LHCN-M2 (cell line): ENCODE measurements around the gene ZNF280B. TPM values are rescaled to one million over a fixed set of nuclear protein-coding genes. Genes with fewer than 3 reads are reported as not detected.
"Not testable (repeated sequence)": the region's sequence is repeated elsewhere in the genome, so short reads cannot be mapped to it uniquely, and the experiment has no call there.

Source experiments
- DNase-seq: peaks from one replicate; pipeline ENCODE4 v3.0.0-alpha.2; 2012; ENCODE audit warnings: low read depth
- total RNA-seq: library from RNA; depleted of rRNA; stranded (reverse); fragments of >200 nt; gene quantifications from 2 replicates; pipeline ENCODE4 v1.2.3, GENCODE V29; 2014

The ZNF280B gene
- total RNA-seq, 1 experiment from 2014 or later, result 2.3 TPM

DNA sequence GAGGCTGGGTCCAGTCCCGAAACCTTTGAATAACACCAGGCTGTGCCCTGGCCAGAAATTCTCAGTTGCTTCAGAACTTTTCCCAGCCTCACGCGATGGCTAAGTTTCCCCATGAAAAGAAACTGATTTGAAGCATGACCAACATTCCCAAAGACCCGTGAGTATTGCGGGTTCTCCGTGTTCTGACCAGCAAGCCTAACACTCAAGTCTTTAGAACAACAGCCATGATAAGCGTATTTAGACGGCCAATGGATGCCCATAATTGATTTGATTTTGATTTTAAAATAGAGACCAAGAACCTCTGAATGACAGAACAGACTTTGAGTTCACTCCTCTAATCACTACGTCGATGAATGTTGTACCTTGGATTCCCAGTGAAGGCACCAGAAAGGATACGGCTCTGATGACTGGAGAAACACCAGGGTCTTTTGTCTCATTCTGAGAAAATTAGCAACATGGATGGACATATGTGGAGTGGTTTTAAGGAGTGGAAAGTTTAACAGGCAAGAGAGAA lies 43.9 kb downstream of the ZNF280B start:
- no peak for DNase-seq

DNA sequence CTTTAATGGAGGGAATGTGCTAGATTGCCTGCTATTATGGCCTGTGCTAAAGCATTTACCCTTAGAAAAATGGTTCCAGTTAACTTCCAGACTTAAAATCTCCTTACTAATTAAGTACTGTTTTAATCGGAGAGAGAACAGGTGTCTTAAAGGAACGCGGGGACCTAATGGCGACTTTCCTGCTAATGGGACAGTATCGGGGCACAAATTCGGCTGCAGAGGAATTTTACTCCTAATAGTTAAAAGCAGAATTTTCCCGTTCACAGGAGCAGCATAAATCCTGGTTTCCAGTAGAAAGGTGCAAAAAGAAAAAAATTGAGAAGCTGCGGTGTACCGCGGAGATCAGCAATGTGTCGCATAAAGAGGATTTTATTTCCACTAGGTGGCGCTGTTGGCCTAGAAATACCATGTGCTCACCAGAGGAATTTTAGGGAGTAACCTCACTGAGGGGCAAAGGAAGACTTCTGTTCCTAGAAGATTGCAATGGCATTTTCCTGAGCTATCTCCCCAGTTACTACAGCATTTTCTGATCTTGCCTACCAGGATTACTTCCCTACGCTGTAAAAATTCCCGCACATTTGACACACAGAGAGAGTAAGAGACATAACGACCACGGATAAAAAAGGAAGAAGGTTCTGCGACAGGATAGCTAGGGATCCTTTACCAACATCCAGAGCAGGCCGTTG lies 44.5 kb downstream of the ZNF280B start:
- peak; percentile 61 for DNase-seq

DNA sequence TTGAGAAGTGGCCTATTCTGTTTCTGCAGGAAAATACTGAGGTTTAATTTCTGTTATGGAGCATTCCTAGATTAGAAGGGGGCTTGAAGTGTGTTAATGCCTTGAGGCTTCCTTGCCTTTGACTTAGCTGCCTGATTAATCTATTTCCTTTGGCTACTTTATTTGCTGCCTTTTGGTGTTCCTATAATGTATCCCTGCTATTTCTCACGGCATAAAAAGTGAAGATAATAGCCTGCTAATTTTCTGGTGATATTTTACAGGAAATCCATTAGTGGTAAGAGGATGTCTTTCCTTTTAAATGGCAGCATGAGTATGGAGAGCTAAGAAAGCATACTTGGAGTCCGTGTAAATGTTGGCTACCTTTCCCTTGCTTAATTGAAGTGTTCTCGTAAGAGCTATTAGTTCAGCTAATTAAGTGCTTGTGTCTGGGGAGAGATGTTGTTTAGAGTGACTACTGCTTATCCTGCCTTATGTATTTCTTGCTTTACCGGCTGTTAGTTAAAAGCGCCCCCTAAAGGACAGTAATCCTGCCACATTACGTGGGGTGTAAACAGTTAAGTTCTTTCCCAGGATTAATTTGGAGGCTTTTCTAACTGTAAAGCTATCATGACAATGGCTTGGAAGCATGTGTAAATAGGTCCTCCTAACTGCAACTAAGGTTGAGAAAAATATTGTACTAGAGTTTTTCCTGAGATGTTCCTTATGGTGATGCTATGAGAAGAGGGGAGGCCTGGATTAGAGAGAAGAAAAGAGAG lies 45.6 kb downstream of the ZNF280B start:
- DNase-seq, result peak; percentile 12

DNA sequence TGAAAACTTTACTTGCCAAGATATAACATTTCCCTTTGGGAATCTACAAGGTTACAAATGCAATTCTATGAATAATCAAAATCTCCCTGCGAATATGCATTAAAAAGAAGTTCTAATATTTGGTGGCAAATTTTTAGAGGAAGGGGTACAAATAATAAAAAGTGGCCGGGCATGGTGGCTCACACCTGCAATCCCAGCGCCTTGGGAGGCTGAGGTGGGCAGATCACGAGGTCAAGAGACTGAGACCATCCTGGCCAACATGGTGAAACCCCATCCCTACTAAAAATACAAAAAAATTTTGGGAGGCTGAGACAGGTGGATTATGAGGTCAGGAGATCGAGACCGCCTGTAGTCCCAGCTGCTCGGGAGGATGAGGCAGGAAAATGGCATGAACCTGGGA lies 47.0 kb downstream of the ZNF280B start:
- no peak for DNase-seq

DNA sequence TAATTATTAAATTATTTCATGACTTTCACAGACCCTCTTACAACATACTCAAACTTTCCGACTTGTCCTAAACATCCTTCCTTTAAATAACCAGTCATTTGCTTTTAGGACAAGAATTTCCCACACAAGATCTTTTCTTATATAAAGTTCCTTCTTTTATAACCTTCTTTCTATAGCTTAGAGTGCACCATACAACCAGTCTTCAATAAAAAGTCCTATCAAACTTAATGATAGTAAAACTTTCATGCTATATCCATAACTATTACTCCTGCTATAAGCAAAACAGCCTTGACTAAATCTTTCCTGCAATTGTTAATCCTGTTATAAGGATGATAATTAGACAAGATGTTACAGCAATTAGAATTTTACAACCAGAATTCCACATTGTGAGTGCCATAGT lies 47.4 kb downstream of the ZNF280B start:
- DNase-seq, result no peak

DNA sequence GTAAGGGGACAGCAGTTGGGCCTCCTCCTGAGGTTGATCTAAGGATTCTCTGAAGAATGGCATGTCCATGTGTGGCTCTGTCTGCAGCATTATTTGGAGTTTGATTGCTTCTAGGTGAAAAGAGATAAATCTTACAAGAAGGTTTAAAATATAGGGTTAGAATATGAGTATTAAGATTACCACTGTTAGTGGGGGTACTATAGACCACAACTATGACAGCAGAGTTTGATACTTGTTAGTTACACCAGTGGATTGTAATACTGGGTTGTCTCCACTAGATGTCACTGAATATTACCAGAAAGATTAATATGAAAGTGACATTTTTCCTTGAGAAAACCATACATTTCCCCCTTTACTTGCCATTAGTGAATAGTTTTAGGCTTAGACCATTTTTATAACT lies 47.9 kb downstream of the ZNF280B start:
- DNase-seq, result peak; percentile 13

GRCh38 chr22:22460060-22460459 lies 48.5 kb downstream of the ZNF280B start:
- DNase-seq, result no peak

DNA sequence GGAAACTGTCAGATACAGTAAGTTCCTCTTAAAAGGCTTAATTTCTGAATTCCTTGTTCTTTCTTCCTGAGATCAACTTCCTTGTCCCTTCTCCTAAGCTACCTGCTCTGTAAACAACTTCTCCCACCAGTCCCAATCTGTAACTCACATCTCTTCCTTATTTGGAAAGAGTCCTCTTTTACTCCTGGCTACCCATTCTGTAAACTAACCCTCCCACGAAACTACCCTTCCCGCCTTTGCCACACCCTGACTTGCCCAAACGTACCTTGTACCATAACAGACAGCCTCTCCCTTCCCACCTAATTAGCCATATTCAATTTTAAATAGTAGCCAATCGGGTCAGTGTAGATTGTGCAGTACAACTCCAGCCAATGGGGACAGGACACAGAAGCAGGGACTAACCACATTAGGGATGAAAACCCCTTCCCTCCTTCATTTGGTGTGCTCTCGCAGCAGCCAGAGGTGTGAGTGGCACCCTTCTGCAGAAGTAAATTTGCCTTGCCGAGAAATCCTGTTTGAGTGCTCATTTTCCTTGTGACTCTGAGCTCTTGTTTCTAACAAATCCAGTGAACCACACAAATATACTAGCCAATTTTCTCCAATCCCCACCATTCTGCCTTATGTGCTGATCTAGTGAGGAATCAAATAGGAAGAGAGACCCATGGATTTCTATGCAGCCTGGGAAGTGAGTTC lies 49.5 kb downstream of the ZNF280B start:
- no peak for DNase-seq

- DNase-seq, result no peak
These were observed 50.2 kb downstream of the ZNF280B start for GRCh38 chr22:22458387-22458786.

DNA sequence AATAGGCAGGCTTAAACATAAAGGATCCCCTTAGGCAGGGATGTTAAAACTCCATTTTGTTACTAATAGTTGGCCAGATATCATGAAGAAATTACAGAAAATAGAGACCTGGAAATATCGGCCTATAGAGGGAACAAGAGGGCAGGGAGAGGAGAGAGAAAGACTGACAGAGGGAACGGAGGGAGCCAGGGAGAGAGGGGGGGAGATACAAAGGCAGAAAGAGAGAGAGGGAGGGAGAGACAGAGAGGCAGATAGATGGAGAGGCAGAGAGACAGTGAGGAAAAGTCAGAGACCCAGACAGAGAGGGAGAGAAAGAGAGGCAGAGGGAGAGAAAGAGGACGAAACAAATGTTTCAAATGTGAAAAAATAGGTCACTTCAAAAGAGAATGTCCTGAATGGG lies 53.5 kb downstream of the ZNF280B start:
- DNase-seq, result no peak

DNA sequence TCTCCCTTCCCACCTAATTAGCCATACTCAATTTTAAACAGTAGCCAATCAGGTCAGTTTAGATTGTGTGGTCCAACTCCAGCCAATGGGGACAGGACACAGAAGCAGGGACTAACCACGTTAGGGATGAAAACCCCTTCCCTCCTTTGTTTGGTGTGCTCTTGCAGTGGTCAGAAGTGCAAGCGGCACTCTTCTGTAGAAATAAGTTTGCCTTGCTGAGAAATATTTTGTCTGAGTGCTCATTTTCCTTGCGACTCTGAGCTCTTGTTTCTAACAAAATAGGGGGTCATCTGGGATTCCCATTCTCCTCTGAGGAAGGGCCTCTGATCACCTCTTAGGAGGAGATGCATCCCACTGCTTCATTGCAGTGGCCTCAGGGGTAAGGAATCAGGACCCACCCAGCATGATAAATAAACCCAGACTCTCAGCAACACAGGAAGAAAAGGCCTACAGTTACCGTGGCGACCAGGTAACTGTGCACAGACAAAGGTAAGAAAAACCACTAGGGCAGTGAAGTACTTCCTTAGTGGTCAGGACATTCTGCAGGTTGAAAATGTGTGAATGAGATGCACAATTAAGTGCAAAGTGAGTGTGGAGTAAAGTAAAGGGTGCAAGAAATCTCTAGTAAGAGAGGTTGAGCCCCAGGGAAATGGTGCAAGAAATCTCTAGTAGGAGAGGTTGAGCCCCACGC lies 55.4 kb downstream of the ZNF280B start:
- no peak for DNase-seq

GRCh38 chr22:22452211-22452610 lies 56.3 kb downstream of the ZNF280B start:
- no peak for DNase-seq

DNA sequence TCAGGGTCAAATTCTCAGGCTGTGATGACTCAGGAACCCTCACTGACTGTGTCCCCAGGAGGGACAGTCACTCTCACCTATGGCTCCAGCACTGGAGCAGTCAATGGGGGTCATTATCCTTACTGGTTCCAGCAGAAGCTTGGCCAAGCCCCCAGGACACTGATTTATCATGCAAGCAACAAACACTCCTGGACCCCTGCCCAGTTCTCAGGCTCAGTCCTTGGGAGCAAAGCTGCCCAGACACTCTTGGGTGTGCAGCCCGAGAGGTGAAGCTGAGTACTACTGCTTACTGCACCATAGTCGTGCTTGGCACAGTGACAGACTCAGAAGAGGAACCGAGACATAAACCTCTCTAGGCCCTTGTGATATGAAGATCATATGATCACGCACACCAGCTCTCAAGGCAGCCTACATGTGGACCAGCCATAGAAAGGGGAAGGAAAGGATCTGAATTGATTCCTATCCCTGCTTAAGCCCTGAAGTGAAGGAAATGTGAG lies 58.2 kb downstream of the ZNF280B start:
- no peak for DNase-seq

GRCh38 chr22:22449819-22450218 lies 58.7 kb downstream of the ZNF280B start:
- no peak for DNase-seq

- peak; percentile 73 for DNase-seq
These were observed 62.0 kb downstream of the ZNF280B start for GRCh38 chr22:22446517-22446916.

DNA sequence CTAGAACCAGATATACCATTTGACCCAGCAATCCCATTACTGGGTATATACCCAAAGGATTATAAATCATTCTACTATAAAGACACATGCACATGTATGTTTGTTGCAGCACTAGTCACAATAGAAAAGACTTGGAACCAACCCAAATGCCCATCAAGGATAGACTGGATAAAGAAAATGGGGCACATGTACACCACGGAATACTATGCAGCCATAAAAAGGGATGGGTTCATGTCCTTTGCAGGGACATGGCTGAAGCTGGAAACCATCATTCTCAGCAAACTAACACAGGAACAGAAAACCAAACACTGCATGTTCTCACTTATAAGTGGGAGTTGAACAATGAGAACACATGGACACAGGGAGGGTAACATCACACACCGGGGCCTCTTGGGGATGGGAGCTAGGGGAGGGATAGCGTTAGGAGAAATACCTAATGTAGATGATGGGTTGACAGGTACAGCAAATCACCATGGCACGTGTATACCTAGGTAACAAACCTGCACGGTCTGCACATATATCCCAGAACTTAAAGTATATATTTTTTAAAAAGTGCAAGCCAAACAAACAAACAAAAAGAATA lies 64.4 kb downstream of the ZNF280B start:
- not testable (repeated sequence) for DNase-seq

- no peak for DNase-seq
These were observed 65.4 kb downstream of the ZNF280B start for GRCh38 chr22:22442928-22443709.

DNA sequence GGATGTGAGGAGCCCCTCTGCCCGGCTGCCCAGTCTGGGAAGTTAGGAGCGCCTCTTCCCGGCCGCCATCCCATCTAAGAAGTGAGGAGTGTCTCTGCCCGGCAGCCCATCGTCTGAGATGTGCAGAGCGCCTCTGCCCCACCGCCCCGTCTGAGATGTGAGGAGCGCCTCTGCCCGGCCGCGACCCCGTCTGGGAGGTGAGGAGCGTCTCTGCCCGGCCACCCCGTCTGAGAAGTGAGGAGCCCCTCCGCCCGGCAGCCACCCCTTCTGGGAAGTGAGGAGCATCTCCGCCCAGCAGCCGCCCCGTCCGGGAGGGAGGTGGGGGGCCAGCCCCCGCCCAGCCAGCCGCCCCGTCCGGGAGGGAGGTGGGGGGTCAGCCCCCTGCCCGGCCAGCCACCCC lies 66.9 kb downstream of the ZNF280B start:
- DNase-seq, result not testable (repeated sequence)

GRCh38 chr22:22440188-22440587 lies 68.4 kb downstream of the ZNF280B start:
- DNase-seq, result no peak
